Caco-2 (cell line): Measurements from ENCODE around the gene DEPDC1B. TPM values are rescaled to one million over a fixed set of nuclear protein-coding genes. Genes with fewer than 3 reads are reported as not detected.
"Not testable (repeated sequence)": the region's sequence is repeated elsewhere in the genome, so short reads cannot be mapped to it uniquely, and the experiment has no call there.

Experiments
- BruUV-seq: library from RNA; stranded (reverse); fragments of 400-500 nt; replicated peaks from 2 replicates; lab custom pipeline; 2021; lab: Mats Ljungman, UMichigan
- CTCF ChIA-PET: fragments of 300-600 bp; sonication (Branson Sonifier 250); formaldehyde crosslinking; loops from one replicate; lab custom pipeline; 2022; ENCODE audit warnings: antibody characterized with exemption; lab: Charles Lee
- POLR2A ChIA-PET: fragments of 300-600 bp; sonication (Branson Sonifier 250); formaldehyde crosslinking; loops from one replicate; lab custom pipeline; 2022; ENCODE audit warnings: antibody characterized with exemption; lab: Charles Lee
- DNase-seq, 2 experiments: peaks; one replicate each; pipeline versions ENCODE4 v3.0.0 to v3.0.0-alpha.2; 2020 to 2022
- H3K27me3 ChIP-seq: replicated peaks from 2 replicates; pipeline ENCODE4 v1.6.0; 2011; ENCODE audit warnings: low read length; ENCODE audit not compliant: control insufficient read depth, insufficient read depth
- H3K36me3 ChIP-seq: 2 replicates; pipeline ENCODE4 v1.5.1; 2011; ENCODE audit warnings: low read length; ENCODE audit not compliant: control insufficient read depth, insufficient read depth
- H3K4me1 ChIP-seq: fragments of 250-450 bp; sonication (Bioruptor Pico); 2 replicates; pipeline ENCODE4 v1.5.1; 2020; ENCODE audit warnings: mild to moderate bottlenecking
- H3K4me3 ChIP-seq: 2 replicates; pipeline ENCODE4 v1.5.1; 2011; ENCODE audit warnings: low read depth, mild to moderate bottlenecking, control low read depth, low read length
- H3K9me3 ChIP-seq: fragments of 250-450 bp; sonication (Bioruptor Pico); 2 replicates; pipeline ENCODE4 v1.5.1; 2020; ENCODE audit warnings: mild to moderate bottlenecking, moderate library complexity
- H3K27ac Mint-ChIP-seq: one replicate; pipeline ENCODE4 v1.8.0; 2022; ENCODE audit warnings: mixed read lengths; ENCODE audit not compliant: unreplicated experiment
- H3K27me3 Mint-ChIP-seq: one replicate; pipeline ENCODE4 v1.8.0; 2022; ENCODE audit warnings: mixed read lengths; ENCODE audit not compliant: insufficient read depth, unreplicated experiment
- H3K36me3 Mint-ChIP-seq: one replicate; pipeline ENCODE4 v1.8.0; 2022; ENCODE audit warnings: mild to moderate bottlenecking, mixed read lengths; ENCODE audit not compliant: insufficient read depth, unreplicated experiment
- H3K4me1 Mint-ChIP-seq: one replicate; pipeline ENCODE4 v1.8.0; 2022; ENCODE audit warnings: low read depth, mixed read lengths; ENCODE audit not compliant: unreplicated experiment
- H3K4me3 Mint-ChIP-seq: one replicate; pipeline ENCODE4 v1.8.0; 2022; ENCODE audit warnings: mild to moderate bottlenecking, moderate library complexity, mixed read lengths; ENCODE audit not compliant: unreplicated experiment
- H3K9me3 Mint-ChIP-seq: one replicate; pipeline ENCODE4 v1.8.0; 2022; ENCODE audit warnings: mixed read lengths; ENCODE audit not compliant: unreplicated experiment
- intact Hi-C: fragments of 100-400 bp; cut with micrococcal nuclease; formaldehyde crosslinking; loops from one replicate; pipeline ENCODE4 v1.10.0; 2022; ENCODE audit not compliant: unreplicated experiment
- total RNA-seq: library from RNA; stranded (reverse); gene quantifications from 2 replicates; pipeline ENCODE4 v1.2.3, GENCODE V29; 2022
- TF ChIP-seq, protein P1 (sequence below), 2 experiments: fragments of 200-600 bp in 1 of 2; IDR thresholded peaks; 1 replicate in 1 of 2; 2 replicates in 1 of 2; pipeline versions ENCODE4 v1.5.1 to v1.8.0; 2011 to 2022; ENCODE audit warnings: antibody characterized with exemption in 1 of 2, control low read depth in 1 of 2, inconsistent platforms in 1 of 2, low read depth in 1 of 2, low read length in 1 of 2, mild to moderate bottlenecking in 1 of 2, moderate library complexity in 1 of 2; ENCODE audit not compliant: insufficient read depth in 1 of 2, severe bottlenecking in 1 of 2, unreplicated experiment in 1 of 2

DEPDC1B gene
- total RNA-seq, 1 experiment from 2014 or later, result 44.9 TPM

DNA sequence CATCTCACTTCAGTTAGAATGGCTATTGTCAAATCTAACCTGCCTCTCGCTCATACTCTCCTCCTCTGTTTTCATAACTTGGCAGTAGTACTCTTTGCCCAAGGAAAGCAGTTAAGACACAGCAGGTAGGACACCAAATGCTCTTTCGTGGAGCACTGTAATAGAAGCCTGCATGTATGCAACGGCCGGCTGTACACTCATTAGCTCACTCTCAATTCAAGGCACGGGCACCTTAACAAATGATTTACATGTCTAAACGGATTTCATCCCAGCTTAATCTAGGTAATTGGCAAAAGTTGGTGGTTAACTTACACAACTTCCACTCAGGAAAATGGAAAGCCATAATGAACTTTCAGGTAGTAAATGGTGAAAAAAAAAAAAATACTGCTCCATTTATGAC, 14.9 kb downstream of the DEPDC1B start:
- POLR2A ChIA-PET, result no interaction called here
- BruUV-seq, result no TSS peak
- intact Hi-C loops, result loop anchor here (5.0 kb wide), 1 partner anchor 262 kb away; the partner anchor contains the start of genes ERCC8 and NDUFAF2
- peaks cover 43% of the 10 kb centered on the region for H3K36me3 Mint-ChIP-seq
- DNase-seq, result no peak
- H3K9me3 ChIP-seq, result no peaks in the 10 kb centered on the region
- H3K27me3 Mint-ChIP-seq, result no peaks in the 10 kb centered on the region
- H3K4me3 Mint-ChIP-seq, result no peak overlapping the region
- TF ChIP-seq, protein P1, sequence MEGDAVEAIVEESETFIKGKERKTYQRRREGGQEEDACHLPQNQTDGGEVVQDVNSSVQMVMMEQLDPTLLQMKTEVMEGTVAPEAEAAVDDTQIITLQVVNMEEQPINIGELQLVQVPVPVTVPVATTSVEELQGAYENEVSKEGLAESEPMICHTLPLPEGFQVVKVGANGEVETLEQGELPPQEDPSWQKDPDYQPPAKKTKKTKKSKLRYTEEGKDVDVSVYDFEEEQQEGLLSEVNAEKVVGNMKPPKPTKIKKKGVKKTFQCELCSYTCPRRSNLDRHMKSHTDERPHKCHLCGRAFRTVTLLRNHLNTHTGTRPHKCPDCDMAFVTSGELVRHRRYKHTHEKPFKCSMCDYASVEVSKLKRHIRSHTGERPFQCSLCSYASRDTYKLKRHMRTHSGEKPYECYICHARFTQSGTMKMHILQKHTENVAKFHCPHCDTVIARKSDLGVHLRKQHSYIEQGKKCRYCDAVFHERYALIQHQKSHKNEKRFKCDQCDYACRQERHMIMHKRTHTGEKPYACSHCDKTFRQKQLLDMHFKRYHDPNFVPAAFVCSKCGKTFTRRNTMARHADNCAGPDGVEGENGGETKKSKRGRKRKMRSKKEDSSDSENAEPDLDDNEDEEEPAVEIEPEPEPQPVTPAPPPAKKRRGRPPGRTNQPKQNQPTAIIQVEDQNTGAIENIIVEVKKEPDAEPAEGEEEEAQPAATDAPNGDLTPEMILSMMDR (IDR thresholded peaks at IDR 0.05; ENCODE audit: insufficient read depth in 1 of 2, low read depth in 1 of 2, low read length in 1 of 2, severe bottlenecking in 1 of 2, unreplicated experiment in 1 of 2), result no peak
- H3K9me3 Mint-ChIP-seq, result no peaks in the 10 kb centered on the region
- H3K27me3 ChIP-seq, result no peaks in the 10 kb centered on the region
- H3K36me3 ChIP-seq, result 0 out of 2 replicates have a peak, but pooled peaks cover 1% of the 10 kb centered on the region
- H3K27ac Mint-ChIP-seq, result no peak overlapping the region
- peaks cover 36% of the 10 kb centered on the region for H3K4me1 ChIP-seq
- no peak overlapping the region for H3K4me3 ChIP-seq
- peaks cover 40% of the 10 kb centered on the region for H3K4me1 Mint-ChIP-seq
- CTCF ChIA-PET, result no interaction called here

DNA sequence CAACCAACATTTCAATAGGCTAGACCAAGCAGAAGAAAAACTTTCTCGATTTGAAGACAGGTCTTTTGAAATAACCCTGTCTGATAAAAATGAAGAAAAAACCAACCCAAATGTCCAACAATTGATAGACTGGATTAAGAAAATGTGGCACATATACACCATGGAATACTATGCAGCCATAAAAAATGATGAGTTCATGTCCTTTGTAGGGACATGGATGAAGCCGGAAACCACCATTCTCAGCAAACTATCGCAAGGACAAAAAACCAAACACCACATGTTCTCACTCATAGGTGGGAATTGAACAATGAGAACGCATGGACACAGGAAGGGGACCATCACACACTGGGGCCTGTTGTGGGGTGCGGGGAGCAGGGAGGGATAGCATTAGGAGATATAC, 18.0 kb downstream of the DEPDC1B start:
- DNase-seq, BruUV-seq, POLR2A ChIA-PET, intact Hi-C loops, H3K27ac Mint-ChIP-seq, H3K27me3 Mint-ChIP-seq, H3K4me3 ChIP-seq, H3K27me3 ChIP-seq, H3K4me3 Mint-ChIP-seq, H3K36me3 ChIP-seq, CTCF ChIA-PET, H3K9me3 ChIP-seq, H3K9me3 Mint-ChIP-seq: not testable (repeated sequence)
- Mint-ChIP-seq H3K36me3 (peaks cover 46% of the 10 kb centered on the region), H3K4me1 (peaks cover 55% of the 10 kb centered on the region)
- peaks cover 37% of the 10 kb centered on the region for H3K4me1 ChIP-seq

DNA sequence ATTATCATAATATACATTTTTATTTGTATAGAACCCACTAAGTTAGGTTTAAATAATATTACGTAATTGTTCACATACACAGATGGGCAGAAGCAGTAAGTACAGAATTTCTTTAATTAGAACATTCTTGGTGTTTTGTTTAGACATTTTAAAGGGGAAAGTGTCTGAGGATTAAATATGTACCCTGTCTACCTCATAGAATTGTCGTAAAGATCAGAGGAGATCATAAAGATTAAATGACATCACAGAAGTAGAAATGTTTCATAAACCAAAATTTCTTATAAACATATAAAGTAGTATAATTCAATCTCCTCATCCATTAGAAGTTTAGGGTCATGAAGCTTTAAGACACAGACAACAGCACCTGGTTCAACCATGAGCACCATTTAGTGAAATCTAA, 20.1 kb downstream of the DEPDC1B start:
- Histone ChIP-seq H3K27me3 (no peaks in the 10 kb centered on the region), H3K4me3 (no peak overlapping the region), H3K4me1 (peaks cover 36% of the 10 kb centered on the region), H3K36me3 (peaks cover 1% of the 10 kb centered on the region; the same call in 1 of the 2 replicates), H3K9me3 (no peaks in the 10 kb centered on the region)
- ChIA-PET CTCF (no interaction called here), POLR2A (no interaction called here)
- no peaks in the 10 kb centered on the region for H3K27me3 Mint-ChIP-seq
- H3K27ac Mint-ChIP-seq, result peak overlapping the region; percentile 61
- no peaks in the 10 kb centered on the region for H3K9me3 Mint-ChIP-seq
- no TSS peak for BruUV-seq
- TF ChIP-seq, protein P1 (IDR thresholded peaks at IDR 0.05; ENCODE audit: insufficient read depth in 1 of 2, low read depth in 1 of 2, low read length in 1 of 2, severe bottlenecking in 1 of 2, unreplicated experiment in 1 of 2), result no peak
- no peak for DNase-seq
- intact Hi-C loops, result loop anchor here (10.0 kb wide), 2 partner anchors 625 to 655 kb away; partner anchors contain the start of gene ZSWIM6
- H3K4me3 Mint-ChIP-seq, result no peak overlapping the region
- H3K4me1 Mint-ChIP-seq, result peaks cover 55% of the 10 kb centered on the region
- peaks cover 29% of the 10 kb centered on the region for H3K36me3 Mint-ChIP-seq
